GM12892 (cell line): Measurements from ENCODE around the gene NUP98.

Source experiments
- POLR2A ChIP-seq: IDR thresholded peaks from 2 replicates; pipeline ENCODE4 v1.6.1; 2011; ENCODE audit warnings: low read depth, low read length, control low read depth
- TAF1 ChIP-seq: IDR thresholded peaks from 2 replicates; pipeline ENCODE4 v1.6.1; 2011; ENCODE audit warnings: low read depth, mild to moderate bottlenecking, control low read depth, low read length, borderline replicate concordance

- no peak for TF ChIP-seq POLR2A
- no peak for TF ChIP-seq TAF1
Observed at GRCh38 chr11:3686751-3687150, 110.6 kb downstream of the NUP98 start.
